HFFc6 (cell line): ENCODE data around the gene ORC3. TPM values are rescaled to one million over a fixed set of nuclear protein-coding genes. Genes with fewer than 3 reads are reported as not detected.

Source experiments
- DNase-seq: peaks from one replicate; pipeline ENCODE4 v3.0.0-alpha.2; 2018
- H3K27ac Mint-ChIP-seq: 2 replicates; pipeline ENCODE4 v1.8.0; 2020; ENCODE audit warnings: mild to moderate bottlenecking, mixed read lengths
- H3K27me3 Mint-ChIP-seq: 2 replicates; pipeline ENCODE4 v1.8.0; 2021; ENCODE audit warnings: mild to moderate bottlenecking, moderate library complexity, mixed read lengths; ENCODE audit not compliant: insufficient read depth
- H3K36me3 Mint-ChIP-seq: 2 replicates; pipeline ENCODE4 v1.8.0; 2021; ENCODE audit warnings: low read depth, mixed read lengths
- H3K4me1 Mint-ChIP-seq: 2 replicates; pipeline ENCODE4 v1.8.0; 2020; ENCODE audit warnings: low read depth, mixed read lengths
- H3K4me3 Mint-ChIP-seq: 2 replicates; pipeline ENCODE4 v1.8.0; 2020; ENCODE audit warnings: mild to moderate bottlenecking, moderate library complexity, mixed read lengths
- H3K9me3 Mint-ChIP-seq: 2 replicates; pipeline ENCODE4 v1.8.0; 2020; ENCODE audit warnings: mild to moderate bottlenecking, mixed read lengths
- CTCF ChIP-seq: fragments of 200-600 bp; sonication (generic); IDR thresholded peaks from 2 replicates; pipeline ENCODE4 v1.5.0; 2021; ENCODE audit warnings: antibody characterized with exemption, mild to moderate bottlenecking
- total RNA-seq, 6 experiments: library from RNA; stranded (reverse); fragmentation: NEBNext Ultra II Directional; extraction: Animal tissue kit (Norgen Biotek cat#: 25700); gene quantifications; 2 replicates in 1 of 6; 3 replicates in 5 of 6; pipeline ENCODE4 v1.2.3, GENCODE V29; 2021

ORC3 gene
- total RNA-seq, 6 experiments from 2014 or later: 26.7 to 35.1 (median 29.7) TPM

DNA sequence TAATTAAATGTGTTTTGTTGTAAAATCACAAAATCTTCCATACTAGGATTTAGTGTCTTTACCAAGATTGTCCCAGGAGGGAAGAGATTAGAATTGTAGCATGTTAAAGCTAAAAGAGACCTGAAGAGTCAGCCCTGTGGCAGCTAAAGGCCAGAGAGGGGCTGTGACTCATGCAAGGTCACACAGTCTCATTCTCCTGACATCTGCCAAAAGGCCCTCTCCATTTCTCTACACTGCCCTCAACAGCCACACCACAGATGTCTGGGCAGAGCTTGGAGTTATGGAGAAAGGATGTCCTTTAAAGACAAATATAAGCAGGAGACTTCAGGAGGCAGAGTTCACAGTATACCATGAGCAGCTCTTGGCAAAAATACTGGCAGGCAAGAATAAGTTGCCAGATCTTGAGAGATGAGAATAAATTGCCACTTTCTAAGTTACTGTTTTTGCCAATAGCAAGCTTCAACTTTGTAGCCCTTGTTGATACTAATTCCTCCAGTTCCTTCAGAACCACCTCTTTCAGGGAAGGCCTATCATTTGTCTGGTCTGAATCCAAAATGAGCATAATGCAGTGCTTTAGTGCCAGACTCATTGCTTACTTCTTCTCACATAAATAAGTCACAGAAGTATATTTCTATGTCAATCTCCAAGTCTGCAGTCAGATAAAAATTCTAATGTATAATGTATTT lies 70.4 kb downstream of the ORC3 start:
- no peaks in the 10 kb centered on the region for H3K27me3 Mint-ChIP-seq
- H3K27ac Mint-ChIP-seq: peak overlapping the region; percentile 90
- H3K9me3 Mint-ChIP-seq: no peaks in the 10 kb centered on the region
- peak overlapping the region; percentile 58 for H3K4me3 Mint-ChIP-seq
- H3K4me1 Mint-ChIP-seq: peaks cover 79% of the 10 kb centered on the region
- peak; percentile 80 for DNase-seq
- H3K36me3 Mint-ChIP-seq: peaks cover 28% of the 10 kb centered on the region
- TF ChIP-seq CTCF: no peak

DNA sequence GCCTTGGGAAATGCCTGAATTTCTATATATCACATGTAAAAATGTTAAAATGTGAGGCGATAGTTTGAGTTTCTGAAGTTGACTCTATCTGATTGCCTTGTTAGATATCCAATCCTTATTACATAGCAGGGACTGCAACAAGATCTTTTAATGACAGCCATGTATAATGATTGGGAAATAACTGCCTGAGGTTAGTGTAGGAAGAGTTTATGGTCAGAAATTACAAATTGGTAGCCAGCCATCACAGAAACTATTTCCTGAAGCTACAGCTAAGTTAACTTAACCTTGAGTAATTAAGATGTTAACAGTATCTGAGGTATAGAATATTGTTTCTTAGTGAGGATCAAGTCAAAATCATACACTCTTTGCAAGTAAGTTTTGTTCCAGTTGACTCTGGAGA lies 71.1 kb downstream of the ORC3 start:
- Mint-ChIP-seq H3K4me1 (peaks cover 80% of the 10 kb centered on the region), H3K4me3 (peak overlapping the region; percentile 58), H3K36me3 (peaks cover 28% of the 10 kb centered on the region), H3K27ac (peak overlapping the region; percentile 90), H3K9me3 (no peaks in the 10 kb centered on the region), H3K27me3 (no peaks in the 10 kb centered on the region)
- peak; percentile 58 for DNase-seq
- no peak for TF ChIP-seq CTCF

GRCh38 chr6:87661503-87661902 lies 71.6 kb downstream of the ORC3 start:
- Mint-ChIP-seq H3K9me3 (no peaks in the 10 kb centered on the region), H3K4me3 (peak overlapping the region; percentile 58), H3K36me3 (peaks cover 29% of the 10 kb centered on the region), H3K27me3 (no peaks in the 10 kb centered on the region), H3K27ac (peak overlapping the region; percentile 90), H3K4me1 (peaks cover 80% of the 10 kb centered on the region)
- peak; percentile 50 for DNase-seq
- no peak for TF ChIP-seq CTCF

GRCh38 chr6:87663434-87663833 lies 73.5 kb downstream of the ORC3 start:
- no peak overlapping the region for H3K4me3 Mint-ChIP-seq
- H3K9me3 Mint-ChIP-seq: no peaks in the 10 kb centered on the region
- H3K4me1 Mint-ChIP-seq: peaks cover 61% of the 10 kb centered on the region
- H3K27me3 Mint-ChIP-seq: no peaks in the 10 kb centered on the region
- no peak for TF ChIP-seq CTCF
- peak overlapping the region; percentile 43 for H3K27ac Mint-ChIP-seq
- H3K36me3 Mint-ChIP-seq: peaks cover 21% of the 10 kb centered on the region
- no peak for DNase-seq

- TF ChIP-seq CTCF: no peak
- Mint-ChIP-seq H3K4me3 (no peak overlapping the region), H3K9me3 (no peaks in the 10 kb centered on the region), H3K4me1 (peaks cover 54% of the 10 kb centered on the region), H3K36me3 (peaks cover 24% of the 10 kb centered on the region), H3K27me3 (no peaks in the 10 kb centered on the region), H3K27ac (peak overlapping the region; percentile 38; the same call in 1 of the 2 replicates)
- no peak for DNase-seq
Observed at GRCh38 chr6:87664921-87665485, 75.1 kb downstream of the ORC3 start.
